HG03460 (cell line): ENCODE results near the gene ROM1.
"Not testable (repeated sequence)": the region's sequence is repeated elsewhere in the genome, so short reads cannot be mapped to it uniquely, and the experiment has no call there.

Source experiments
- ATAC-seq: cut with Tn5 transposase; IDR thresholded peaks from one replicate; pipeline ENCODE4 v1.9.1; 2021; ENCODE audit not compliant: unreplicated experiment

Gene ROM1

GRCh38 chr11:62585356-62585755 lies 27.7 kb upstream of the ROM1 start:
- ATAC-seq = not testable (repeated sequence)

- no peak for ATAC-seq
These were observed 24.0 kb upstream of the ROM1 start for GRCh38 chr11:62588966-62589637.

- peak; percentile 86 for ATAC-seq
These were observed 21.5 kb upstream of the ROM1 start, which contains the start of gene TUT1 for GRCh38 chr11:62591448-62592145. TUT1 (minus strand) TSS chr11:62591523; CDS start chr11:62591485, 38 bp downstream.

DNA sequence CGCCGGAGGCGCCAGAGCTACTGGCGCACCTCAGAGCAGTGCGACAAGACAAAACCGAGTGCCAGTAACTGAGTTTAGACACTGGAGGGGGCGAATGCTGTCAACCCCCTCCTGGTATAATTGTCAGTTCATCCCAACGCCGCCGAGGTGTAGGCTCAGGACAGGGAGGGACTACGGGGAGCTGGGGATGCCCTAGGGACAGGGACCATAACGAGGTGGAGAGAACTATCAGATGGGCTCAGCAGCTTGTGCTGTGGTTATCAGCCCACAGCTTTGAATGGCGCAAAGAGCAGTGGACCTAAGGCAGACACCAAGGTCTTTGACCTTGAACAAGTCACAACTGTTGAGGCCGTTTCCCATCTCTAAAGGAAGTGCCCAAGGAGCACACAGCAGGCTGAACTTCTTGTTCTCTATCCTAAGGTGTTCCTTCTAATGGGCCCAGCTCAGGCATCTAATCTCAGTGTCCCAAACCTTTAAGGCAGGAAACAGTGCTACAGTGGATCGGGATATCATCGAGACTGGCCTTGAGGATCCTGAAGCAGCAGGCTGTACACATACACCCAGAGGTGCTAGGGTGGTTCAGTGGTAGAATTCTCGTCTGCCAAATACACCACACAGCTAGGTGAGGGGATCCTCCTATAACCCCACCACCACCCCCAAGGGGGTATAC lies 20.8 kb upstream of the ROM1 start:
- ATAC-seq = peak; percentile 1

DNA sequence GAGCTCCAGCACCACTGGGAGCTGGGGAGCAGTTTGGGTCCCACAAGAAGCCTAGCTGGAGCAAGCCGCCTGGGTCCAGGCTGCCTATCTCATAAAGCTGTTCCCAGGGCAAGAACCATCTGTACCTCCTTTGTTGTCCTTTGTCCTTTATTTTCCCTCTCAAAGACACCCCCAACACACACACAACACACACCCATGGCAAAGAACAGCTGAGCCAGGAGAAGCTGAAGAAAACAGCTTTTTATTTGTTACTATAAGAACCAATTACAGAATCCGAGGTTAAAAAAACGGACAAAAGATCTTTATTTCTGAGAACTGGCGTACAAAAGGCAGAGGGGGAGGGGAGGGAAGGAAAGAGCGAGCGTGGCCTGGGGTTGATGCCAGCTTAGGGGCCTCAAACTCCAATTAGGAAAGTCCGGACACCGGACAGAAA lies 20.1 kb upstream of the ROM1 start:
- ATAC-seq = no peak

DNA sequence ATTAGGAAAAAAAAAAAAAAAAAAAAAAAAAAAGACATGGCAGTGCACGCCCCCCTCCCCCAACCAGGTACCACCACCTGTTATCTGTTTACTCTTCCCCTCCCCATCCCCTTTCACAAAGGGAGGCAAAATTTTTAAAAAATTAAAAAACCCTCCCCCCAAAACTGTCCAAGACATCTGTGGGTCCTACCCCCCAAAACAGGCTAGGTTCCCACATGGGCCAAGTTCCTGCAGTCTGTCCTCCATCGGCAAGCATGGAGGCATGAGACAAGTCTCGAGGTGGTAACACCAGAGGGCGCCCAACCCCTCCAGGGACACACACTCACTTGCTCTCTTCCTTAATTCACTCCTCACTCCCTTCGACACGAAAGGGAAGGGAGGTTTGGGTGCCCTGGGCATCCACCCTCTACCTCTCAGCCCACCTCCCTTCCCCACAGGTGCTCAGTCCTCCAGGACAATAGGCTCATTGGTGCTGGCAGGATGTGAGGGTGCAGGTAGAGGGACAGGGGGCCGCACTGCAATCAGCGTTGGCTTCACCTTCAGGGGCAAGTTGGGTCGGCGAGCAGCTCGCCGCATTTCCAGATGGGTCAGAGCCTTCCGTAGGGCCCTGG lies 19.5 kb upstream of the ROM1 start:
- no peak for ATAC-seq

- ATAC-seq = no peak
These were observed 17.9 kb upstream of the ROM1 start for GRCh38 chr11:62595124-62595523.

DNA sequence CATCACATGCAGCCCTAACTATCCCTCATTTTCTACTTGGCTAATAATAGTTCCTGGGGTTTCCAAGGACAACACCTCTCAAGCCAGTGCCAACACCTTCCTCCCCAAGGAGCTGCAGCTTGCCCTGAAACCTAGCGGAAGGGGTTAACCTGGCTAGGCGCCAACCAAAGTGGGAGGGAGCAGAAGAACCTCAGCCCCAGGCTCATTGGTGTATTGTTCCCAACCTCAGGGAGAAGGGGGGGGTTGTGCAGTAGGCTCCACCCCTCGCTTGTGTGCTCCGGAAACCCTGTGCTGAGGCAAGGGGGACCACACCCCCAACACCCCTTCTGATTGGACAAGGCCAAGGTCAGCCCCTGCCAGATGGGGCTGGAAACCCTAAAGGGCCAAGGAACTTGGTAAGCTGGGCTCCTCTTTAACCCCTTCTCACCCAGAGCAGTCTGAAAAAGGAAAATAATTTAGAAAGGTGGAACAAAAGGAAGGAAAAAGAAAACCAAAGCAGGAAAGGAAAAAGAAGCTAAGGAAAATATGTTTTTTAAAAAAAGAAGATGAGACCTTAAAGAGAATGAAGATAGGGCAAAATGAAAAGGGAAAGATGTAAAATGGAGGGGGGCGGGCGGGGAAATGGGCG lies 13.9 kb upstream of the ROM1 start:
- peak; percentile 49 for ATAC-seq

DNA sequence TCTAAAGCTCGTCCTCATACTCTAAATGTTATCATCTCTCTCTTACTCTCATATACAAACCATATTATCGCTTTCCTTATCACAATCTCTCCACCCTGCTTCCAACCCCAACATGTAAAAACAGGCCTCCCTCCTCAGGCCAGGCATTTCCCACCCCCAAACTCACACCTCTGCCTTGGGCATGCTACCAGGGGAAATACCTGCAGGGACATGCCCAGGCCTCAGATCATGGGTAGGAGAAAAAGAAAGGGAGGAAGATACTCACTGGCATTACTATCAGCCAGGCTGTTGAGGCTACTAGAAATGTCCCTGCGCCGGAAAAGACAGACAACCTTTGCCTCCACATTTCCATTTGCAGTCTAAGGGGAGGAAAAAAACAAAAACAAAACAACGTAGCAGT lies 13.2 kb upstream of the ROM1 start:
- no peak for ATAC-seq

- no peak for ATAC-seq
These were observed 12.5 kb upstream of the ROM1 start for GRCh38 chr11:62600367-62601121.

- no peak for ATAC-seq
These were observed 12.0 kb upstream of the ROM1 start for GRCh38 chr11:62601122-62601371.

DNA sequence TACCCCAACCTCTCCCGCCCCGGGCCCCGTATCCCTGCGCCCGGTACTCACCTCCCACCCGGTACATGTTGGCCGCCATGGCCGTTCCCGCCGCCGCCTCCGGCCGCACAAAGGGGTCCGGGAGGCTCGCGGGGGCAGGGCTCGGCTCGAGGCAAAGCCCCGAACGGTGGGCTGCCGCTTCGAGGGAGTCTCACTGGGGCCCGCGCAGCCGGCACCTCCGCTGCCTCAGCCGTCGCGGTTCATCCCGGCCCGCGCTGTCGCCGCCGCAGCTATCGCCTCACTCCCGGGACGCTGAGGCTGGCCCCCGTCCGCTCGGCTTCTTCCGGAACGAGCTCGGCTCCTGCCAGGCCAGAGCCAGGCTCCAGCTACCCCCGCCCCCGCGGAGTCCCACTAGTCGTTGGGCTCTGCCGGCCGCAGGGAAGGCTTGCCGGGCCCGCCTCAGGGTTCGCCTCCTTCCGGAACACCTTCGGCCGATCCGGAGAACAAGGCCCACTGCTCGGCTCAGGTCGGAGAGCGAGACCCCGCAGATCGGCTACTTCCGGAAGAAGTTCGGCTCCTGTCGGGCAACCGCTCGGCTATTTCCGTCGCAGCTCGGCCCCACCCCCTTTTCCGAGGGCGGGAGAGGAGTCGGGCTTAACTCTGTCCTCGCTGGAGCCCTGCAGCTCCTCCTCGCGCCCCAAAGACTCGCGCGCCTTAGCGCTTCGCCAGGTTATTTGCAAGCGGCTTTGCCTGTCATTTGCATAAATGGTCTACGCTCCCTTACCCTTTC lies 11.5 kb upstream of the ROM1 start, which contains the start of gene MTA2:
TSS of gene MTA2 (minus strand) at position 494 of the 769 bp plus-strand sequence. CDS start at position 79, 415 bp downstream.
- ATAC-seq = peak; percentile 73

DNA sequence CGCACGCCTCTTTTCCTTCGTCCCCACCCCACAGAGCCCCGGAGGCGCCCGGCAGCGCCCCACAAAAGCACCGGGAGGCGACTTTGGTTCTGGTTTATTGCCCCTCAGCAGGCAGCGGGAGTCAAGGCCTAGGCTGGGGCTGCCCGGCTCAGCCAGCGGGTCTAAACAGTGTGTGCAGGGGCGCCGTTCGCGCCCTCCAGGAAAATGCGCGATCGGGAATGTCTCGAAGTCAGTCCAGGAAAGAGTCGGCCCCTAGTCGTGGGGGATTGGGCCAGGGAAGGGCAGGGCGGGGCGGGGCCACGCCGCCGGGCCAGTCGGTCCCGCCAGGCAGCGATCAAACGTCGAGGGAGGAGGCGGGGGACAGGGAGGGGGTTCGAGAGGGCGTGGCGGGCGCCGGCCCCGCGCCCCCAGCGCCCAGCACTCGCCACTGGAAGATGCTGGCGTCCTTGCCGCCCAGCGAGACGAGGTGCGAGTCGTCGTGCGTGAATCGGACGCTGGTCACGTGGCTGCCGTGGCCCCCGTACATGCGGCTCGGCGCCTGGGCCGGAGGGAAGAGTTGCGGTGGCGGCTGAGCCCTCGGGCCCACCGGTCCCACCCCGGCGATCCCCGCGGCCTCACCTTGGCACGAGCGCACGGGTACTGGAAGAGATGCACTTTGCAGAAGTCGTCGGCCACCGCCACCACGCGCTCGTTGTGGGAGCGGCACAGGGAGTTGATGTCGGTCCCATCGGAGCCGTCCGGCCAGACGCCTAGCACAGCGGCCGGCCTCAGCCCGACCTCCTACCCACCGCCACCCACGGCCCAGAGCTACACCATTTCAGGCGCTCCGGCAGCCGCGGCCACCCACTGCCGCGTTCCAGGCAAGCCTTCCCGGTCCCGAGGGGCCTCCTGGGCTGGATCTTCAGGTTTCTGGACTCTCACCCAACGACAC lies 10.7 kb upstream of the ROM1 start:
- ATAC-seq = no peak

- ATAC-seq = no peak
These were observed 10.0 kb upstream of the ROM1 start for GRCh38 chr11:62603072-62603408.

- no peak for ATAC-seq
These were observed 9.2 kb upstream of the ROM1 start for GRCh38 chr11:62603776-62604299.

GRCh38 chr11:62604460-62605120 lies 8.5 kb upstream of the ROM1 start:
- no peak for ATAC-seq

DNA sequence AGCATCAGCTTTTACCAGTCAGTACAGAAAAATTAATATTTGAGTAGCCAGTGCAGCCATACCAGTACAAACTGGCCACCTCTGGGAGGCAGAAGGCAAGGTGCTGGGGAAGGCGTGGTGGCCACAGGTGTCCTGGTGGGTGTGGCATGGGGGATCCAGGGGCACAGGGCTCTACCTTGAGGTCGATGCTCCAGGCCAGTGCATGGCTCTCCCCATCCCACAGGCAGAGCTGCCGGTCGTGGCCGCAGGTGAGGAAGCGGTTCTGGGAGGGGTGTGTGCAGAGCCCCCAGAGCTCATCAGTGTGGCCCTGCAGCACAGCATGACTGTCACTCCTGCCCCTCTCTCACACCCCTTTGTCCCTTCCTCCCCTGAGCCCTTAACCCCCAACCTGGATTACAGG lies 7.6 kb upstream of the ROM1 start:
- no peak for ATAC-seq

- no peak for ATAC-seq
These were observed 7.2 kb upstream of the ROM1 start for GRCh38 chr11:62605902-62606301.
